HG03457 (cell line): ENCODE results near the gene GTF2A1.
A peak's percentile ranks its signal among the peaks of the same experiment; 100 is the strongest.

Experiments
- ATAC-seq: cut with Tn5 transposase; IDR thresholded peaks from one replicate; pipeline ENCODE4 v1.9.1; 2021; ENCODE audit warnings: moderate number of reproducible peaks; ENCODE audit not compliant: unreplicated experiment

Gene GTF2A1

DNA sequence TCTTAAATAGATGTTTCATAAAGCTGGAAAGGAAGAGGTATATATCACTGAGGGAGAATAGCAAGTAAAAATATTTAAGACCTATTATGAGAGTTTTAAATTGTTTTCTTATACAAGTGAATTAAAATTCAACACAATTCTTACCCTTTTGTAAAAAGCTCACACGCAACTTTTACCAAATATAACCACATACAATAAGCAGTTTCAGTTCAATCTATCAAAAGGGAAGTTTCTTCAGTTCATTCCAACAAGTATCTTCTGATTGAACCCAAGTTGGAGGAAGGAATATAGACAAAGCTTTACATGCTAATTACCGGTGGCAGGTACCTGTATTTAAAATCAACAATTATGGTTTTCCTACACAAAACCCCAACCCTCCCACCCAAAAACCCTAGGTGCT lies 41.1 kb downstream of the GTF2A1 start:
- no peak for ATAC-seq

DNA sequence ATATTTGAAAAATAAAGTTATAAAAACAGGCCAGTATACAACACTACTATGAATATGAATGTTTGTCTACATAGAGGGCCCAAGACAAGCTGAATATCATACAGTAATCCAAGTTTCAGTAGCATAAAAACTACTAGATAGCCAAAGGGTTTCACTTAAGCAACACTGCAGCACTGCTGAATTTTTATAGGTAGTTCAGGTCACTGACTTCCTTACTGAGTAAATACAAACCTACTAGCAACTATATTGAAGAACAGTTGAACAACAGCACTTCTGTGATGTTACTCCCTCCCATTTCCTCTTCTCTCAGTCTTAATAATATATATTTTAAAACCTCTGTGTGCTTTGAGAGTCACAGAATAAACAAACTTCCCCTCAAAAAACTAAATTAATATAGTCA lies 42.7 kb downstream of the GTF2A1 start:
- peak; percentile 43 for ATAC-seq

DNA sequence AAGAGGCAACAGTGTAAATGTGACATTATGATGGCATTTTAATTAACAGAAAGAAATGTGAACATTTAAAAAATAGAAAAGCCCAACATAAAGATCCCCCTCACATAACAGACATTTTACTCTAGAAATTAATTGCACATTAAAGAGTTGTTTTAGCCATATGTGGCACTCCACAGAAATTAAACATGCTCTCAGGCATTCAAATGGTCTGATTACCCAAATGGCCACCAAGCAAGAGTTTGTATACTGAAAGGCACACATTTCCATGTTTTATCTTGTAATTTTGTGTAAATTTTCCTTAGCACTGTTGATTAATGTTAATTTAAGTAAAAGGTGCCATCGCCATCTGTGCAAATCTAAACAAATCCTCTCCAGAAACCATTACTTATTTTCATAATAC lies 43.5 kb downstream of the GTF2A1 start:
- no peak for ATAC-seq

DNA sequence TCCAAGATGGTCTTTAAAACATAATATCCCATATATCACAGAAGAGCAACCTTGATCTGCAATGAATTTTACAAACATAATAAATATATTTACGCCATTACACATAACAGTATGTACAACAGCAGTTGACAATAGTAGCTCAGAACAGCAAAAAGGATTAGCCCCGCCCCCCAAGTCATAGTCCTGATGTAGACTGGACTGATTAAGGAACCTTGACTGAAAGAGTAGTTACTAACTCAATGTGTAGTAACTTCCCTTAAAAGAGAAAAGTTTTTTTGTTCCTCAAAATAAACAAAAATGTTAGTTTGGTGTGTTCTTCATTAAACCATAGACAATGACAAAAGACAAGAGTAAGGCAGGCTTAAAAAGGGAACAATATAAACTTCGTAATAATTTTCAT lies 44.5 kb downstream of the GTF2A1 start:
- ATAC-seq, result no peak

DNA sequence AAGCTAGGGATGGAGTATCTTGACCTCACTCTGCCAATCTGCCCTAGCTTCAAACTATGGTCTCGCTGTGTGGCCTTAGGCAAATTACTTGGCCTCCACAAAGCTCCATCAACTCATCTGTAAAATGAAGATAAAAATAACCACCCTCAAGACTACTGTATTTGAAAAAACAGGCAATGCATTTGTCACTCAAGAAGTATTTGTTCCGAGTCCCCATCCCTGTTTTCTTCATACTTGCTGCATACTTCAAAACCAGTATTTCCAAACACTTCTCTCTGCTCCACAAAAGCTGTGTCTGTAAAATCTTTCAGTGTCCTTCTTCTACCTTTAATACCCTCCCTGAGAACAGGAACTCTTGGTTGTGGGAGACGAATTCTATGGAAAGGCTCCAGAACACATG lies 47.9 kb downstream of the GTF2A1 start:
- peak; percentile 26 for ATAC-seq

DNA sequence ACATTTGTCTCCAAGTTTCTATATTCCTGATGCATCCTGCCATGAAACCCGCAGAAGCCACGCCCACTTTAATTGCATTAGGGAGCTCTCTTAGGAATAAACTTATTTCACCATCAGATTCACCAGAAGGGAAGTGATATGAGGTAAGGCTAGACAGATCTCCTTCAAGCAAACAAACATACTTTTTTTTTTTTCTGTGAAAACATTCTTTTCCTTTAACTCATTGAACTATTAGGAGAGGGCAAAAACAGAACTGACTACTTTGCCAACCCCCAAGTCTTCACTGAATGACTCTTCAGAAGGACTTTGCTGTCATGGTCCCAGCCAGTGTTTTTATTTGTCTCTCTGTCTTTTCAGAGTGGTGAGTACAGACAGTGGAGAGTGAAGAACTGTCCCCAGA lies 48.4 kb downstream of the GTF2A1 start:
- peak; percentile 23 for ATAC-seq

DNA sequence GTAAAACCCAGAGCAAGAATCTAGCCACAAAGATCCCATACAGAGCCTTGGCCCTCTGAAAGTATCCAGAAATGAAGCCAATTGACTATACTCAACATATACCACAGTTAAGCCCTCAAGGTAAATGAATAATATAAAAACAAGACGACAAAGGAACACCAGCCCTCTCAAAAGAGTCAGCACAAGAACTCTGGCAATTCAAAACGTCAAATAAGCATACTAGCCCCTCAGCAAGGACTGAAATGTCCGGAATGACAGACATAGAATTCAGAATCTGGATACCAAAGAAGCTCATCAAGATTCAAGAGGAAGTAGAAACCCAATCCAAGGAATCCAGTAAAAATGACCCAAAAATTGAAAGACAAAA lies 49.9 kb downstream of the GTF2A1 start:
- no peak for ATAC-seq

DNA sequence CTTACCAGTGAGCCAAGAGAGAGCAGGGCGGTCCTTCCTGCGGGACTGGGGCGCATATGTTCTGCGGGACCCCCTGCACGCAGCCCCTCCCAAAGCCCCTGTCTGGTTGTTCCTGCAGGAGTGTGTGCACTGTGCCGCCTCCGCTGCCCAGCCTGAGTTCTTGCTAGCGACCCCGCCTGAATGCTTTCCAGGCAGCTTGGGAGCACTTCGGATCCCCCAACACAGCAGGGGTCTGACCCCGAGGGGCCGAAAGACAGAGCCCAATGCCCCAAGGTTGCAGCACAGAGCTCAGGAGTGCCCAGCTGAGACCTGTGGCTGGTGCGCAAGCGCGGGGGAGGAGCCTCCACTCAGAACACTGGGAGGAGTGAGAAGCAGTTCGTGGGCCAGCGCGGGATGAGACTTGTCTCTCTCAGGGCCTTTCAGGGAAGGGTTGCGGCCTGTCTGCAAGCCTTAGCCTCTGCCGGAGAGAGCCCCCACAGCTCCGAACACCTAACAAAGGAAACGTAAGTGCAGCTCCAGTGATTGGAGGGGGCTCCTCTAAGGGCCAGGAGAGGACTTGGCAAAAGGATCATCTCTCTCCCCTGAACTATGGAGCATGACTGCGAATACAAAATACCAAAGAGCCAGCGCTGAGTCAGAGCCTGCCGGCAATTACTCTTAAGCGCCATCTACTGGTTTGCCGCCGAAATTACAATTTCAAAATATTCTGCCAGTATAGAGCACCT lies 50.5 kb downstream of the GTF2A1 start:
- peak; percentile 92 for ATAC-seq

DNA sequence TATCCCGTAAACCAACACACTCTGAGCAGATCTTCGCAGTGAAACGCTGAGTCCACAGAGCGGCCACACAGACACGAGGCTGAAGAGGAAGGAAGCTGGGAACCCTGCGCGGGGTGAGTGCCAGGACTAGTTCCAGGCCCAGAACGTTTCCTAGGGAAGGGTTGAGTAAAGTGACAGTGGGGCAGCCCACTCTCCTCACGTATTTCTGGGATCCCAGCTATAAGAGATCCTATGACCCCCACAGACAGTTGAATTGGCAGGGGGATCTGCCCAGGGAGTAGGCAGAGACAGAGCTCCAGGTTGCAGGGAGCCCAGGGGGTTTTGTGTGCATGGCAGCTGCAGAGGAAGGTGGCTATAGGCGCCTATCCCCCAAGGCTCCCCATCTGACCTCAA lies 51.1 kb downstream of the GTF2A1 start:
- peak; percentile 10 for ATAC-seq

DNA sequence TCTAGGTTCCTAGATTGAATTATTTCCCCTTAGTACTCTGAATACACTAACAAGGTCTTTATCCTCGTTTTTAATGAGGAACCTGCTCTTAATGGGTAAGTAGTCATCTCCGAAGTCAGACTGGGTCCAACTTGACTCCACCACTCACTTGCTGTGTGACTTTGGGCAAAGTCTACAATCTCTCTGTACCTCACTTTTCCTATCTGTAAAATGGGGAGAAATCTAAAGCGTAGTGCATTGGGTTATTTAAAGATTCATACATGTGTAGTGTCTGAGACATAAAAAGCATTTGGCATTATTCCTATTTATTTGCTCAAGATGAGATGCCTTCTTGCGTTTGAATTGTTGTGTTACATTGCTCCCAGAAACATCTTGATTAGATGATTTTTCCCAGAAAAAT lies 51.5 kb downstream of the GTF2A1 start:
- no peak for ATAC-seq

DNA sequence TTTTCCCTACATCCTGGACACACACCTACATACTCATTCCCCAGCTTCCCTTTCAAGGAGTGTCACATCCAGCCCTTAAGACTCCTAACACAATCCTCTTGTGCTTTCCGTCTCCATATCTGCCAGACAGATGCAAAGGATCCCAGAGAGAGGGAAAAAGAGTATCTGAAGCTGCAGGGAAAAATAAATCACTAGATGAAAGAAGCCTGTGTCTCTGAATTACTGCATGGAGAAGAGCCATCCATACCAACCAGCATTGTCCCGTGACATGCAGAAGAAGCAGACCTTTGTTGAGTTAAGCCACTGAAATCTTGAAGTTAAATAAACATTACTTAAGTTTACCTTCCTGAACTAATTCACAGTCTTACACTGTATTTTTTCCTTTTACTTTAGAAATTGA lies 54.6 kb downstream of the GTF2A1 start:
- no peak for ATAC-seq

DNA sequence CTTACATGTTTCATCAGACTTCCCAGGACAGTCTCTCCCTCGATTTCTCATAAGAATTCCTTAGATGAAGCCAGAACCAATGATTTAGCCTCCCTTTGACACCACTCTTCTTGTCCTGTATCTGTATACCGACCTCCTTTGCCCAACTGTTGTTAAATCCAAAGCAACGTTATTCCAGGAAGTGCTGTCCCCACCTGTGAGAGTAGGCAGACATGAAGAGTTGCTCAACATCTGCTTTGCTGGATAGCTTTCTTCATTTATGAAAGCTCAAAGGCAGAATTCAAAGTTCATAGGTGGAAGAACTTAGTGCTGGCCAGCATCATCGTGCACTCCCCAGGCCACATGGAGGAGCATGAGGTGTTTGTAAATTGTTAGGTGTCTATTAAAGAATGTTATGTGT lies 55.6 kb downstream of the GTF2A1 start:
- no peak for ATAC-seq

DNA sequence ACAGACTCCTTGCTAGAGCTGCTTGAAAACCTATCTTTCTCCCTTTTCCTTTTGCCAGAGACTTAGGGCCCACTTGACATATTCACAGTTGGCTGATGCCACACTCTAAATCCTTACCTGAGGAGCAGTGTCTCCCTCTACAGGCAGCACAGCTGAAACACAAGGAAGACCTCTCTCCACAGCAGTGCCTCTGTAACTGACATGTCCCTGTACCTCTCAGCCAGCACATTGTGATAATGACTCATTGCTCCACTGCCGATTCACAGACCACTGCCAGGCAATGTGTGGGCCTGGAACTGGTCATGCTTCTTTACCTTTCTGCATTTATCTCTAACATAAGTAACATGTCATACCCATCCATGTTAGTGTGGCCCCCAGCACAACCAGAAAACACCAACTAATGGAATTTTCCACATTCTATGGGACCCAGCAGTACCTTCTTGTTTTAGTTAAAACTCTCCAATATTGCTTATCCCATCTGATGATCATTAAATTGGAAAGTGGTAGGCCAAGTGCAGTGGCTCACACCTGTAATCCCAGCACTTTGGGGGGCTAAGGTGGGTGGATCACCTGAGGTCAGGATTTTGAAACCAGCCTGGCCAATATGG lies 56.5 kb downstream of the GTF2A1 start:
- ATAC-seq, result peak; percentile 93

DNA sequence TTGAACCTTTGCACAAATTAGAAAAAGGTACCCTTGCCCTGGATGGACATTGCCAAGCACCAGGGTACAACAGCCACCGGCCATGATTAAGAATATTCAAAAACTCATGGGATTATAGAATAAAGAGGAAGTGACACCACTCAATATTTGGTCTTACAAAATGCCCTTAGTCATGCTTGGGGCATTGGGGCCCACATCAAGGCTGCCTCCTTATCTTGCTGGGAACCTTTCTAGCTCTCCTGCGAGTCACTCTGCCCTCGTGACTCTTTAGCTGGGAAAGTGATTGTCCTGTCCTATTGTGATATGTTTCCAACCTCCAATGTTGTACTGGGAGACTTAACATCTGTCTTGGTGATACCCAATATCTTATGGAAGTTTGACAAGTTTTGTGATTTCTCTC lies 57.8 kb downstream of the GTF2A1 start:
- no peak for ATAC-seq

DNA sequence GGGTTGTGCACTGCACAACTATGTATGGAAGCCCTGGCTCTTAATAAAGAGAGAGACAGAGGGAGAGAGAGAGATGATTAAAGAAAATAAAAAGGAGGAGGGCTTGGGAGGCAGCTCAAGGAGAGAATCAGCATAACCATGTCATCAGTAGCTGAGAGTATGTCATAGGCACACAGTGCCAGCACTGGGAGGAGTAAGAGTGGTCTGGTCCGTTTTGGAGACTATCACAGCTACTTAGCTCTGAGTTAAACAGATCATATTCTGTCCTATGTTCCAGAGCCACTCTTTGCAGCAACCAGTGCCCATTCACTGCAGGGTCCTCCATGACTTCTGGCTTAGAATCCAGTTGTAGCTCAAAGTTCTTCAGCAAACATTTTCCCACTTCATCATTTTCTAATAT lies 59.0 kb downstream of the GTF2A1 start:
- ATAC-seq, result no peak

DNA sequence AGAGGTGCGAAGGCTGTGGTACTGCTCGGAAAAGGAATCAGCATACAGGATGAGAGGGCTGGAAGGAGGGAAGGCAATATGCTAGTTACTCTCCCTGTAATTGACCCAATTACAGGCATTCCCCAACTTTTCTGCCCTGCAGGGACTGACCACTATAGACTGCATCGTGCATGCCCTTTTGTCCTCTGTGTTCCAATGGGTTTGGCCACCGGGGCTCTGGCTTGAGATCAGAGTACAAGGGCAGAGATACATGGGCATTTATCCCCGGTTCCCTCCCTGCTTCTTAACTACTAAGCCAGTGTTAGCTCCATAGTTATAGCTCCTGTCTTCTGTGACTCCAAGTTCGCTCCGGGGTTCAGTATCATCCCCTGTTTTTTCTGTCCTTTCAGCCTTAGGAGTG lies 59.7 kb downstream of the GTF2A1 start:
- ATAC-seq, result no peak

DNA sequence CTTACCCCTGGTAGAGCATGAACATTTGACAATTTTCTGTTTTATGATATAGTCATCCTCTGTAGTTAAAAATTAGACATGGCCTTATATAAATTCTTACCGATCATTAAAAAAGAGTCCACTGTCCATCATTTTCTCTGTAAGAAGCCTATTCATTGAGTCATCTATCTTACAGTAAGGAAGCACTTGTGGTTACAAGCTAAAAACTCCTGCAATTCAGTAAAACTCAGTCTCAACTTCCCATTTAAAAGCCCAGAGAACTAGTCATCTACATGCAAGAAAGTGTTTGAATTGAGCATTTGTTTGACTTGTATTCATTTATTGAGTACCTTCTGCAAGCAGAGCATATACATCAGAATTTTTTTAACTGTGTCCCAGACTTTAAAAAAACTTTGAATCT lies 63.3 kb downstream of the GTF2A1 start:
- no peak for ATAC-seq

DNA sequence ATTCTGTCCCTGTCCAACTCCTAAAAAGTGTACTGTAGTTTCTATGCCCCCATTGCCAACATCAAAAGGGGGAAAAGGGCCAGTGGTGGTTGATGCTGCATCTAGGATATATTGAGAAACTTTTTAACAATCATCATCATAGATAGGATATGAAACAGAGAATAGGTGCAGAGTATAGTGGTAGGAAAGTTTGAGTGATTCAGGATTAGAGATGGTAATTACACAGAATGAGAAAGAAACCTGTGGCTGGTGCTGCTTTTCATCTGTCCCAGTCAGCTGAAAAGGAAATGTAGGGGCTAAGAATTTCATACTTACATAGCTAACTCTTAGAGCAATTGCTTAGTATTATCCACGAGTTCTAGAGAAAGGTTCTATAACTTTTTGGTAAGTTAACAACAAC lies 67.6 kb downstream of the GTF2A1 start:
- ATAC-seq, result no peak

DNA sequence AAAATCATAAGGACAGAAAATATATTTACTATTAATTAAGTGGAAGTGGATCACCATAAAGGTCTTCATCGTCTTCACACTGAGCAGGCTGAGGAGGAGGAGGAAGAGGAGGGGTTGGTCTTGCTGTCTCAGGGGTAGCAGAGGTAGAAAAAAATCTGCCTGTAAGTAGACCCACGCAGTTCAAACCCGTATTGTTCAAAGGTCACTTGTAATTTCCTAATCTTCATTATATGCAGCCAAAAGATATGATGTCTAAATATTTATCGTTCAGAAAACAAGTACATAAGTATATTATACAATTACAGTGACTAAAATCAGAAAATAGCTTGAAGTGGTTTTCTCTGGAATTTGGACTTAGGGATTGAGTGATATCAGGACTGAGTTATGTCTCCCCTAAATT lies 72.1 kb downstream of the GTF2A1 start:
- no peak for ATAC-seq

DNA sequence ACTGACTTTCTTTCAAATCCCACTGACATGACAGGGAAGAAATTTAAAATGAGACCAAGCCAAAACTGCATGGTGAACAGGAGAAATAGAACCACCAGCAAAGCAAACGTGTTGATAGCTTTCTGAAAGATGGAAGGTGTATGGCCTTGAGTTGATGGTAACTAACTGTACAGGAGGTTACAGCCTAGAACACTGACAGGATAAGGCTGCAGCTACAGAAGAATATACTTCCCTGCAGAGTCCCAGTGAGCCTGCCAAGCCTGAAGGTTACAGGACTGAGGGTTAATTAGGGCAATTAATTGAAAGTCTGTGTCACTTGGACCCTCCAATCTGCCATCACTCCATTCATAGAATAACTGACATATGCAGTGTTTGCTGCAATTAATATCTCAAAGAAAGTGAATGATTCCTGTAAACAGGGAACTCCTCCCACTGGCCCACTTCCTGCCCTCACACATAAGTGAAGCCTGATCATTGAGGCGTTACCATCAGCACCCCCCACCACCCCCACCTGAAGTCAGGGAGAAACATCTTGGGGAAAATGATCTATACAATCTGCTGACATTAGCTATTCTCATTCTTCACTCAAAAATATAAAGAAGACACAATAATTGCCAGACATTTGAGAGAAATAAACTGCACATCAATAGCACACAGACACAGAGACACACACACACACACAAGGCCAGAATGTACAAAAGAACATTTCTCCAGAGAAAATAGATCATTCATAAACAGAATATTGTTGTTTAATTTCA lies 73.4 kb downstream of the GTF2A1 start:
- ATAC-seq, result peak; percentile 71

DNA sequence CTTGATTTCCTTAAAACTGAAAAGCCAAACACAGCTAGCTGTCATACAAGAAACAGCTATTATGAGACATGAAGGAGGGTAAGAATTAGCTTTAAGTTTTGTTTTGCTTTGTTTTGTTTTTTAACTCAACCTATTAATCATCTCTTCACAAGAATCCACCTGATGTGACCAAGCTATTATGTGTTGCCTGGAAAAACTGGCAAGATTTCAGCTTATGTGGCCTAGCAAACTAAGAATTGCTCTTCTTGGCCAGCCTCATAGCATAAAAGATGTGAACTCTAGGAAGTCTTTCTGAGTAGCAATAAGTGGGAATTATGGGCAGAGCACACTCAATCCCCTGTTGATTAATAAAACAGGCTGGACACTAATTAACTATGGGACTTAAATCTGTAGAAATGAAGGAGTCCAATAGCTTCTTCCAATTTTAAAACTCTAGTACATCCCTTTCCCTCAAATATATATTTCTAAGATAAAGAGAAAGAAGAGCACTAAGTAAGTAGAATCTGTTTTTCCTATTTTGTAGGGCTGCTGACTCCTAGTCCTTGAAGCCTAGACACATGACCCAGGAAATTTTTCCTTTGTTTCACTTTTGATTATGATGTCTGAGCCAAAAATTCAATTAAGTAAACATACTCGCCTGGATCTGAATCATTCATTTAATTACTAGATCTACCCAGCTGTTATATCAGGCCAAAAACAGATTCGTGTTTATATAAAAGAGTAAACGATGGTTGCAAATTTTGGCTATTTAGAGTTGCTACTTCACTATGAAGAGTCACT lies 75.7 kb downstream of the GTF2A1 start:
- ATAC-seq, result no peak

DNA sequence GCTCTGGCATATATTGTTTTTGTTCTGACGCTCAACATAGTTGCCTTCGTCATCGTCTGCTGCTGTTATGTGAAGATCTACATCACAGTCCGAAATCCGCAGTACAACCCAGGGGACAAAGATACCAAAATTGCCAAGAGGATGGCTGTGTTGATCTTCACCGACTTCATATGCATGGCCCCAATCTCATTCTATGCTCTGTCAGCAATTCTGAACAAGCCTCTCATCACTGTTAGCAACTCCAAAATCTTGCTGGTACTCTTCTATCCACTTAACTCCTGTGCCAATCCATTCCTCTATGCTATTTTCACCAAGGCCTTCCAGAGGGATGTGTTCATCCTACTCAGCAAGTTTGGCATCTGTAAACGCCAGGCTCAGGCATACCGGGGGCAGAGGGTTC lies 77.0 kb downstream of the GTF2A1 start:
- ATAC-seq, result no peak
